ENCODE results near the gene PNN. TPM values are rescaled to one million over a fixed set of nuclear protein-coding genes. Genes with fewer than 3 reads are reported as not detected.
A peak's percentile ranks its signal among the peaks of the same experiment; 100 is the strongest.
"Not testable (repeated sequence)": the region's sequence is repeated elsewhere in the genome, so short reads cannot be mapped to it uniquely, and the experiment has no call there.

Gene PNN
- total and polyA plus RNA-seq, 2 experiments from 2014 or later = 15.3 to 39.7 TPM

GRCh38 chr14:39218171-39218769 lies 43.2 kb downstream of the PNN start:
- in situ Hi-C loops (cut with MboI) = no loop called here
- Histone ChIP-seq H3K27ac (peak overlapping the region; percentile 21), H3K79me2 (ENCODE audit: insufficient read depth) (no peaks in the 10 kb centered on the region), H3K9me2 (ENCODE audit: insufficient read depth) (no peaks in the 10 kb centered on the region), H3K36me3 (ENCODE audit: low read depth) (no peaks in the 10 kb centered on the region), H2AFZ (peak overlapping the region; percentile 35; the same call in 1 of the 2 replicates), H4K20me1 (ENCODE audit: insufficient read depth) (no peaks in the 10 kb centered on the region), H3K27me3 (replicated peaks; ENCODE audit: insufficient read depth) (no peaks in the 10 kb centered on the region), H3K9ac (no peak overlapping the region), H3F3A (ENCODE audit: insufficient read depth) (peaks cover 11% of the 10 kb centered on the region; the same call in 1 of the 2 replicates), H3K9me3 (ENCODE audit: low read depth) (no peaks in the 10 kb centered on the region), H3K4me1 (ENCODE audit: insufficient read depth) (peaks cover 14% of the 10 kb centered on the region), H3K4me3 (no peak overlapping the region), H3K4me2 (ENCODE audit: unreplicated experiment) (no peak overlapping the region)
- TF ChIP-seq EZH2phosphoT487 (IDR thresholded peaks at IDR 0.05; ENCODE audit: insufficient read depth, low read depth) = no peak
- no peak for TF ChIP-seq EZH2 (IDR thresholded peaks at IDR 0.05; ENCODE audit: insufficient read depth, poor library complexity, severe bottlenecking)
- DNase-seq = peak; percentile 25
- 63 to 71% methylated on average over 5 of the region's 5 CpGs for whole genome bisulfite sequencing, 2 experiments (ENCODE audit: low coverage in 1 of 2, low lambda C conversion rate in 2 of 2, missing lambda C conversion rate in 2 of 2)

- no peaks in the 10 kb centered on the region for H3K27me3 ChIP-seq (replicated peaks; ENCODE audit: insufficient read depth)
Observed at GRCh38 chr14:39219075-39219499, 44.0 kb downstream of the PNN start.

GRCh38 chr14:39220473-39220872 lies 45.4 kb downstream of the PNN start:
- H3K4me3 ChIP-seq; H3K36me3 ChIP-seq (ENCODE audit: low read depth); in situ Hi-C loops (cut with MboI); H3K27me3 ChIP-seq (replicated peaks; ENCODE audit: insufficient read depth); H3K9ac ChIP-seq; DNase-seq; H3K27ac ChIP-seq; H2AFZ ChIP-seq; H3K79me2 ChIP-seq (ENCODE audit: insufficient read depth); H3K9me2 ChIP-seq (ENCODE audit: insufficient read depth); H3K4me2 ChIP-seq (ENCODE audit: unreplicated experiment); H3K9me3 ChIP-seq (ENCODE audit: low read depth); H4K20me1 ChIP-seq (ENCODE audit: insufficient read depth): not testable (repeated sequence)
- Histone ChIP-seq H3K4me1 (ENCODE audit: insufficient read depth) (peaks cover 14% of the 10 kb centered on the region), H3F3A (ENCODE audit: insufficient read depth) (peaks cover 11% of the 10 kb centered on the region; the same call in 1 of the 2 replicates)
- 100% methylated on average over 1 of the region's 1 CpG for WGBS, 2 experiments (ENCODE audit: low coverage in 1 of 2, low lambda C conversion rate in 2 of 2, missing lambda C conversion rate in 2 of 2)

More at GRCh38 chr14:39219075-39219499, 44.0 kb downstream of the PNN start:
- Histone ChIP-seq H3K9me2 (ENCODE audit: insufficient read depth) (no peaks in the 10 kb centered on the region), H3K4me2 (ENCODE audit: unreplicated experiment) (no peak overlapping the region), H3K27ac (peak overlapping the region; percentile 21), H4K20me1 (ENCODE audit: insufficient read depth) (no peaks in the 10 kb centered on the region), H3K9me3 (ENCODE audit: low read depth) (no peaks in the 10 kb centered on the region), H3K4me3 (no peak overlapping the region), H3K4me1 (ENCODE audit: insufficient read depth) (peaks cover 14% of the 10 kb centered on the region), H3K36me3 (ENCODE audit: low read depth) (no peaks in the 10 kb centered on the region), H2AFZ (no peak overlapping the region), H3F3A (ENCODE audit: insufficient read depth) (peaks cover 11% of the 10 kb centered on the region; the same call in 1 of the 2 replicates), H3K79me2 (ENCODE audit: insufficient read depth) (no peaks in the 10 kb centered on the region), H3K9ac (no peak overlapping the region)
- peak; percentile 54 for DNase-seq
- TF ChIP-seq EZH2 (IDR thresholded peaks at IDR 0.05; ENCODE audit: insufficient read depth, poor library complexity, severe bottlenecking) (no peak), EZH2phosphoT487 (IDR thresholded peaks at IDR 0.05; ENCODE audit: insufficient read depth, low read depth) (no peak)
- WGBS, 2 experiments (ENCODE audit: low coverage in 1 of 2, low lambda C conversion rate in 2 of 2, missing lambda C conversion rate in 2 of 2) = 65 to 75% methylated on average over 3 of the region's 3 CpGs
- in situ Hi-C loops (cut with MboI) = no loop called here

GRCh38 chr14:39228044-39228443 lies 53.0 kb downstream of the PNN start:
- Histone ChIP-seq H3K4me1 (ENCODE audit: insufficient read depth) (peaks cover 17% of the 10 kb centered on the region), H3K79me2 (ENCODE audit: insufficient read depth) (no peaks in the 10 kb centered on the region), H4K20me1 (ENCODE audit: insufficient read depth) (no peaks in the 10 kb centered on the region), H3K4me2 (ENCODE audit: unreplicated experiment) (no peak overlapping the region), H3F3A (ENCODE audit: insufficient read depth) (peaks cover 12% of the 10 kb centered on the region; the same call in 1 of the 2 replicates), H3K27me3 (replicated peaks; ENCODE audit: insufficient read depth) (no peaks in the 10 kb centered on the region), H3K4me3 (no peak overlapping the region), H2AFZ (peak overlapping the region; percentile 64), H3K27ac (no peak overlapping the region), H3K9me2 (ENCODE audit: insufficient read depth) (no peaks in the 10 kb centered on the region), H3K36me3 (ENCODE audit: low read depth) (no peaks in the 10 kb centered on the region), H3K9me3 (ENCODE audit: low read depth) (no peaks in the 10 kb centered on the region), H3K9ac (no peak overlapping the region)
- no peak for TF ChIP-seq EZH2 (IDR thresholded peaks at IDR 0.05; ENCODE audit: insufficient read depth, poor library complexity, severe bottlenecking)
- TF ChIP-seq EZH2phosphoT487 (IDR thresholded peaks at IDR 0.05; ENCODE audit: insufficient read depth, low read depth) = no peak
- no peak for DNase-seq
- in situ Hi-C loops (cut with MboI) = no loop called here
- WGBS, 2 experiments (ENCODE audit: low coverage in 1 of 2, low lambda C conversion rate in 2 of 2, missing lambda C conversion rate in 2 of 2) = 78 to 81% methylated on average over 3 of the region's 3 CpGs

Measured in GM23248 (cell line).